Erythroblast (primary cell): Measurements from ENCODE around the gene KIF13A.

Source experiments
- GATA1 ChIP-seq: IDR thresholded peaks from 2 replicates; pipeline ENCODE4 v1.6.1; 2011; ENCODE audit warnings: low read depth, mild to moderate bottlenecking, control low read depth, low read length, moderate library complexity
- POLR2A ChIP-seq: IDR thresholded peaks from 2 replicates; pipeline ENCODE4 v1.6.1; 2011; ENCODE audit warnings: mild to moderate bottlenecking, low read length

GRCh38 chr6:17839513-17840223, 147.8 kb downstream of the KIF13A start:
- no peak for TF ChIP-seq POLR2A
- TF ChIP-seq GATA1: no peak
